HG03521 (cell line): ENCODE data around the gene RBFOX1.

ENCODE experiments used
- ATAC-seq: cut with Tn5 transposase; IDR thresholded peaks from one replicate; pipeline ENCODE4 v1.9.1; 2021; ENCODE audit warnings: mild to moderate bottlenecking, moderate library complexity; ENCODE audit not compliant: unreplicated experiment

The RBFOX1 gene

GRCh38 chr16:7644811-7645210 is 312.2 kb downstream of the RBFOX1 start:
- no peak for ATAC-seq

- ATAC-seq, result no peak
Observed at GRCh38 chr16:7646821-7647500, 314.3 kb downstream of the RBFOX1 start.

GRCh38 chr16:7650431-7650830 is 317.8 kb downstream of the RBFOX1 start:
- no peak for ATAC-seq

GRCh38 chr16:7651803-7652570 is 319.3 kb downstream of the RBFOX1 start:
- ATAC-seq, result no peak

GRCh38 chr16:7653746-7654461 is 321.3 kb downstream of the RBFOX1 start:
- ATAC-seq, result no peak

GRCh38 chr16:7675628-7676027 is 343.0 kb downstream of the RBFOX1 start:
- ATAC-seq, result no peak

- no peak for ATAC-seq
Observed at GRCh38 chr16:7680296-7680695, 347.7 kb downstream of the RBFOX1 start.

GRCh38 chr16:7688811-7689210 is 356.2 kb downstream of the RBFOX1 start:
- no peak for ATAC-seq

GRCh38 chr16:7689234-7689633 is 356.6 kb downstream of the RBFOX1 start:
- ATAC-seq, result no peak

- ATAC-seq, result no peak
Observed at GRCh38 chr16:7691533-7691932, 358.9 kb downstream of the RBFOX1 start.

GRCh38 chr16:7703672-7704071 is 371.0 kb downstream of the RBFOX1 start:
- ATAC-seq, result no peak

GRCh38 chr16:7705885-7706284 is 373.2 kb downstream of the RBFOX1 start:
- ATAC-seq, result no peak

GRCh38 chr16:7709186-7709585 is 376.5 kb downstream of the RBFOX1 start:
- no peak for ATAC-seq

- no peak for ATAC-seq
Observed at GRCh38 chr16:7713244-7713643, 380.6 kb downstream of the RBFOX1 start.

- no peak for ATAC-seq
Observed at GRCh38 chr16:7714775-7715174, 382.1 kb downstream of the RBFOX1 start.

GRCh38 chr16:7716660-7717550 is 384.3 kb downstream of the RBFOX1 start:
- ATAC-seq, result no peak

GRCh38 chr16:7722761-7723160 is 390.1 kb downstream of the RBFOX1 start:
- ATAC-seq, result no peak

GRCh38 chr16:7731141-7731540 is 398.5 kb downstream of the RBFOX1 start:
- no peak for ATAC-seq

GRCh38 chr16:7736138-7736665 is 403.6 kb downstream of the RBFOX1 start:
- no peak for ATAC-seq

GRCh38 chr16:7742626-7743025 is 410.0 kb downstream of the RBFOX1 start:
- ATAC-seq, result no peak
